NCI-H748 treated with DMSO at 0.1 percent for 48 hours (cell line): Measurements from ENCODE around the gene TCHHL1.

Source experiments
- DNase-seq: peaks from one replicate; lab custom pipeline; 2025; lab: John Stamatoyannopoulos, UW

Gene TCHHL1

GRCh38 chr1:152089014-152089674 lies at the start of gene TCHHL1:
Gene TCHHL1, minus strand, starts transcription at chr1:152089064. Its CDS starts 921 bp downstream, at chr1:152088143.
- DNase-seq = no peak

- DNase-seq = no peak
Observed at GRCh38 chr1:152137215-152137614, 48.4 kb upstream of the TCHHL1 start.

- DNase-seq = no peak
Observed at GRCh38 chr1:152130186-152130585, 41.3 kb upstream of the TCHHL1 start.

GRCh38 chr1:152127673-152128072 lies 38.8 kb upstream of the TCHHL1 start:
- DNase-seq = no peak

GRCh38 chr1:152125834-152126443 lies 37.1 kb upstream of the TCHHL1 start:
- DNase-seq = no peak

- no peak for DNase-seq
Observed at GRCh38 chr1:152118915-152119314, 30.1 kb upstream of the TCHHL1 start.

GRCh38 chr1:152115344-152115743 lies 26.5 kb upstream of the TCHHL1 start, which contains the start of gene TCHH:
Gene TCHH, minus strand, starts transcription at chr1:152115444. Its CDS starts 1,364 bp downstream, at chr1:152114080.
- DNase-seq = no peak

- DNase-seq = no peak
Observed at GRCh38 chr1:152112885-152113432, 24.1 kb upstream of the TCHHL1 start.

GRCh38 chr1:152112101-152112884 lies 23.4 kb upstream of the TCHHL1 start:
- no peak for DNase-seq

- DNase-seq = peak; percentile 56
Observed at GRCh38 chr1:152111515-152111968, 22.7 kb upstream of the TCHHL1 start.

- DNase-seq = peak; percentile 38
Observed at GRCh38 chr1:152110860-152111514, 22.1 kb upstream of the TCHHL1 start.

GRCh38 chr1:152110365-152110859 lies 21.5 kb upstream of the TCHHL1 start:
- DNase-seq = peak; percentile 27

- DNase-seq = no peak
Observed at GRCh38 chr1:152109998-152110294, 21.1 kb upstream of the TCHHL1 start.

- no peak for DNase-seq
Observed at GRCh38 chr1:152109231-152109997, 20.6 kb upstream of the TCHHL1 start.

- no peak for DNase-seq
Observed at GRCh38 chr1:152108882-152109222, 20.0 kb upstream of the TCHHL1 start.

GRCh38 chr1:152107984-152108881 lies 19.4 kb upstream of the TCHHL1 start:
- no peak for DNase-seq

GRCh38 chr1:152107031-152107983 lies 18.4 kb upstream of the TCHHL1 start:
- no peak for DNase-seq

- DNase-seq = no peak
Observed at GRCh38 chr1:152104854-152105253, 16.0 kb upstream of the TCHHL1 start.

GRCh38 chr1:152096931-152097330 lies 8.1 kb upstream of the TCHHL1 start:
- DNase-seq = no peak
